Testis (tissue), 2 donors: ENCODE results near the gene IL6R.

Source experiments
- CTCF ChIP-seq, 3 experiments: fragments of 450-650 bp in 2 of 3; fragments of 200-600 bp in 1 of 3; sonication (generic) in 1 of 3; IDR thresholded peaks; one replicate each; pipeline ENCODE4 v1.5.1; 2016 to 2019; ENCODE audit warnings: antibody characterized with exemption in 3 of 3, mild to moderate bottlenecking in 2 of 3, moderate library complexity in 1 of 3
- POLR2A ChIP-seq: fragments of 450-650 bp; IDR thresholded peaks from one replicate; pipeline ENCODE4 v1.6.1; 2017; ENCODE audit warnings: antibody characterized with exemption, mild to moderate bottlenecking, moderate library complexity

- TF ChIP-seq CTCF (IDR thresholded peaks at IDR 0.05) = no peak
- TF ChIP-seq POLR2A = no peak
These were observed 69.7 kb downstream of the IL6R start for GRCh38 chr1:154474802-154475201.
